ENCODE measurements around the gene DDOST. TPM values are rescaled to one million over a fixed set of nuclear protein-coding genes. Genes with fewer than 3 reads are reported as not detected.

DDOST gene
- 100 to 1,000 TPM; 182 to 299 (median 238) TPM for total RNA-seq

DNA sequence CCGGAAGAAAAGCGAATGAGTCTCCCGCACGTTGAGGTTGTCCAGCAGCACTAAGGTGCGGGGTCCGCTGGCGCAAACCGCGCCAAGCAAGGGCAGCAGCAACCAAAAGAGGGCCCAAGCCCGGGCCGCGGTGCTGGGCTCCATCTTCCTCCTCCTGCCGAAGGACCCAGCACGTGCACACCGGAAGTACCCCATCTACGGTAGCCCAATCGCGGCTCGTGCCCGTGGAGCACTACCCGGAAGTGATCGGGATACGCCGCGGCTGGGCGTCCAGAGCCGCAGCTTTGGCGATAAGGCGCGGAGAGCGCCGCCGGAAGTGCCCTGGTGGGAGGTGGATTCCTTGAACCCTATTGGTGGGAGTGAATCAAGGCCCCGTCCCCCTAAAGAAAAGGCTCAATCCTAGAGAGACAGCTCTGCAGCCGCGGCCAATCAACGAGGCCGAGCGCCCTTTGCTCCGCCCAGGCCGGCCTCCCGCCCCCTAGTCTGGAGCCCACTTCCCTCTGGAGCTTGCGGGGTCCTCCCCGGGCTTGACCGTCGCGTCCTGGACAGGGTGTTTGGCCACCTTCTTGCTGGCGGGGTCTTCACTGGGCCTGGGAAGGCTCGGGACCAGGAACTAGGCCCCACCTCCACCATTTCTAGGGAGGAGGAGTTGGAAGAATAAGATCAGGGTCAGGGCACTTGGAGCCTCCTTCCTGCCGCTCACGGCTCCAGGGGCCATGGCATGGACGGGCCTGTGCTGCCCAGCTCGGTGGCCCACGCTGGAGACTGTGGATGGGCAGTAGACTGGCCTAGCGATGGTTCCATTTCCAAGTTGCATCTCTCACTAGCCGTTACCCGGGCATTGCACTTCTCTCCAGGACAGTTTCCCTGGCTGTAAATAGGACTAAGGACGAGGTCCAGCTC, at the start of gene DDOST:
Gene DDOST, minus strand, starts transcription at position 163 of the 903 bp plus-strand sequence. Its CDS starts 19 bp downstream, at position 144.
- TF ChIP-seq CTCF (IDR thresholded peaks at IDR 0.05) (peak in 4 of 6 experiments; percentile 36 to 54 (median 51)), POLR2A (IDR thresholded peaks at IDR 0.05) (peak in 1 of 2 donors; percentile 56)
- peak; percentile 97 to 98 for DNase-seq
- H3K27me3 ChIP-seq, result no peaks in the 10 kb centered on the region
- intact Hi-C loops (cut with DNase I), result no loop called here
- H3K4me3 ChIP-seq (replicated peaks in 1 of 3), result peak within 1 kb of the TSS; percentile 55 to 95 (median 88)
- H3K36me3 ChIP-seq, result peaks cover 8 to 10% of the 10 kb centered on the region in 2 donors
- peaks cover 15 to 16% of the 10 kb centered on the region in 2 donors for H3K4me1 ChIP-seq
- H3K27ac ChIP-seq, result peak within 1 kb of the TSS; percentile 16 to 81 (median 71)
- 3 to 5% methylated on average over 9 to 18 of the region's 58 CpGs for WGBS, 2 donors
- no peaks in the 10 kb centered on the region for H3K9me3 ChIP-seq

DNA sequence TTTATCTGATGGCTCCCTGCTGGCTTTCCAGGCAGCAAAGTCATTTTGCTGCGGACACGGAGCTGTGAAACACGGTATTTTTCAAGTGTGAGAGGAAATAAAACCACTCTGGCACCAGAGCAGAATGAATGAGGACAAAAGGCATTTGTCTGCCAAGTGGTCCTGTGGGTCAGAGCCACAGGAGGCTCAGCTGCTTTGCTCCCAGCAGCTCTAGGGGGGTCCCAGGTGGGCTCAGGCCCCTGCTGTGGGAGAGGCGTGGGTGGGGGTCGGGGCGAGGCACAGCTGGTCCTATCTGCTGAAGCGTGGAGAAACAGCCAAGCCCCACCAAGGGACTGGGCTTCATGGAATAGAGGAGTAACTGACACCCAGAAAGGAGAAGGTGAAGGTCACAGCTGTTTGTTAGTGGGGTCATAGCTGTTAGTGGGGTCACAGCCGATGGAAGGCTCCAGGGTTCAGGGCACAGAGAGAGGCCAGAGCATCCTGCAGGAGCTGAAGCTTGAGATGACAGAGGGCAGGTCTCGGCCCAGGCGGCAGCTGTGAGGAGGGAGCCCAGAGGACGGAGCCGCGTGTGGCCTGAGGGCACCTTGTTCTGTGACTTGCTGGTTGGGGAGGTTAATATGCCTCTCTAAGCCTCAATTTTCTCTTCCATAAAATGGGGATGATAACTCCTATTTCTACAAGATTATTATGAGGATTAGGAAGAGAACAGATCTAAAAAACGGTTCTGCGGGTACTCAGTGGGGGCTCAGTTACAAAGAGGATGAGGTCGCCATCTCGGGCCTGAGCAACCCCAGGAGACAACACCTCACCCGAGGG, 49.5 kb upstream of the DDOST start:
- no peaks in the 10 kb centered on the region for H3K9me3 ChIP-seq
- intact Hi-C loops (cut with DNase I), result no loop called here
- H3K27ac ChIP-seq, result no peak overlapping the region
- TF ChIP-seq CTCF (IDR thresholded peaks at IDR 0.05), result no peak
- no peak for TF ChIP-seq POLR2A (IDR thresholded peaks at IDR 0.05)
- no peaks in the 10 kb centered on the region for H3K27me3 ChIP-seq
- 65 to 72% methylated on average over 18 of the region's 18 CpGs for WGBS, 2 donors
- DNase-seq, result no peak
- no peaks in the 10 kb centered on the region for H3K36me3 ChIP-seq
- no peak overlapping the region for H3K4me3 ChIP-seq (replicated peaks in 1 of 3)
- no peaks in the 10 kb centered on the region for H3K4me1 ChIP-seq

DNA sequence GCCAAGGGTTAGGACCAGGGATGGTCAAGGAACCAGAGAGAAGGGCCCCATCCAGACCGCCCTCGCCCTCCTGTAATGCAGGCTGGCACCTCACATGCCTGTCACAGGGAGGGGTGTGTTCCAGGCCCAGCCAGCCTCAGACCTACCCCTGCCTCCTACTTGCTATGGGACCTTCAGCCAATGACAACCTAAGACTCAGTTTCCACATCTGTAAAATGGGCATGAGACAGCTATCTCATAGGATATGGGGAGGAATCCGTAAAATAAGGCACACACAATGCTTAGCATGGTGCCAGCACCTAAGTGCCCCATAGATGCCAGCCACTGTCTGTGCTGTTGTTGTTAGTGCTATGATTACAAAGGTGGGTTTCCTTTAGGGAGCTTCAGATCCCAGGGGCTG, 48.7 kb upstream of the DDOST start:
- no peaks in the 10 kb centered on the region for H3K27me3 ChIP-seq
- no peak overlapping the region for H3K4me3 ChIP-seq (replicated peaks in 1 of 3)
- intact Hi-C loops (cut with DNase I), result no loop called here
- no peak overlapping the region for H3K27ac ChIP-seq
- no peak for DNase-seq
- TF ChIP-seq CTCF (IDR thresholded peaks at IDR 0.05) (no peak), POLR2A (IDR thresholded peaks at IDR 0.05) (no peak)
- H3K36me3 ChIP-seq, result no peaks in the 10 kb centered on the region
- H3K9me3 ChIP-seq, result no peaks in the 10 kb centered on the region
- WGBS, 2 donors, result 80 to 92% methylated on average over 1 to 3 of the region's 3 CpGs
- no peaks in the 10 kb centered on the region for H3K4me1 ChIP-seq

DNA sequence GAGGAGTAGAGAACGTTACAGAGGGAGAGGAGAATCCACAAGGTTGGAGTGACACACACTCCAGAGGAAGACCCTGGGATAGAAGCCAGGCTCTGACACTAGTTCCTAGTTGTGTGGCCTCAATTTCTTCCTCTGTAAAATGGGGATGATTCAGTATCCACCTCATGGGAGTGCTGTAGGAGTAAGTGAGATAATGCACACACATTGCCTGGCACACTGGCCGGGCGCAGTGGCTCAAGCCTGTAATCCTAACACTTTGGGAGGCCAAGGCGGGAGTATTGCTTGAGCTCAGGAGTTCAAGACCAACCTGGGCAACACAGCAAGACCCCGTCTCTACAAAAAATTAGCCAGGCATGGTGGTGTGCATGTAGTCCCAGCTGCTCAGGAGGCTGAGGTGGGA, 47.7 kb upstream of the DDOST start:
- TF ChIP-seq POLR2A (IDR thresholded peaks at IDR 0.05) (no peak), CTCF (IDR thresholded peaks at IDR 0.05) (no peak)
- Histone ChIP-seq H3K4me3 (replicated peaks in 1 of 3) (no peak overlapping the region), H3K27me3 (no peaks in the 10 kb centered on the region), H3K27ac (no peak overlapping the region), H3K9me3 (no peaks in the 10 kb centered on the region), H3K36me3 (no peaks in the 10 kb centered on the region), H3K4me1 (no peaks in the 10 kb centered on the region)
- no peak for DNase-seq
- WGBS, 2 donors, result 77 to 91% methylated on average over 2 to 5 of the region's 5 CpGs
- intact Hi-C loops (cut with DNase I), result no loop called here
